HG02981 (cell line): ENCODE measurements around the gene PTPRS.
"Not testable (repeated sequence)": the region's sequence is repeated elsewhere in the genome, so short reads cannot be mapped to it uniquely, and the experiment has no call there.

Experiments
- ATAC-seq: cut with Tn5 transposase; IDR thresholded peaks from one replicate; pipeline ENCODE4 v1.9.1; 2021; ENCODE audit warnings: mild to moderate bottlenecking, moderate library complexity; ENCODE audit not compliant: unreplicated experiment

Gene PTPRS

DNA sequence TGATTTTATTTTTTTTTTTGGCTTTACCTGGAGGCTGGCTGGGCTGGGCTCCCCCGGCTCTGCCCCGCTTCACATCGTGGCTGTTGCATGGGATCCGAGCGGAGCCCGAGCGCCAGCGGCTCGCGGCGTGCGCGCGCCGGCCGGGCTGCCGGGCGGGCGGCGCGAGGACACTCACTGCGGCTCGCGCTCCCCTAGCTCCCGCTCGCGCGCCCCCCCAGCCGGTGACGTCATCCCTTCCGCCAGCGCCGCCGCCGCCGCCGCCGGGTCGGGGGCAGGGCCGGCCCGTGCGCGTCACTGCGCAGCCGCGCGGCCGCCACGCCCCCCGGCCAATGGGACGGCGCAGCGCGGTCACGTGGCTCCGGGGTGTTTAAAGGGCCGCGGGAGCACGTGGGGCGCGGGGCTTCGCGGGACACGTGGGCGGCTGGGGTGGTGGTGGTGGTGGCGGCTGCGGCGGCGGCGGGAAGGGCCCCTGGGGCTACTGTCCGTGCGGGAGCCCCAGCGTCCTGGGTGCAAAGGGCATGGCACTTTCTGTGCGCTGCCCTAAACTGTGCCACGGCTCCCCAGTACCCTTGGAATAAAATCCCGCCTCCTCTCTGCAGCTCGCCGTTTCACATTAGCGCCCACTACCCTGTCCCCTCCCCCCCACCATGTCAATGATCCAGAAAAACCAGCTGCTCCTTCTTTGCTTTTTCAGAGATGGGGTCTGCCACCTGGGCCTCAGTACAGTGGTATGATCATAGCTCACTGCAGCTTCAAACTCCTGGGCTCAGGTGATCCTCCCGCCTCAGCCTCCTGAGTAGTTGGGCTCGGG, at the start of gene PTPRS:
Gene PTPRS, minus strand, starts transcription at position 176 of the 811 bp plus-strand sequence. CDS start 54,672 bp downstream, outside the sequence.
- ATAC-seq: no peak

DNA sequence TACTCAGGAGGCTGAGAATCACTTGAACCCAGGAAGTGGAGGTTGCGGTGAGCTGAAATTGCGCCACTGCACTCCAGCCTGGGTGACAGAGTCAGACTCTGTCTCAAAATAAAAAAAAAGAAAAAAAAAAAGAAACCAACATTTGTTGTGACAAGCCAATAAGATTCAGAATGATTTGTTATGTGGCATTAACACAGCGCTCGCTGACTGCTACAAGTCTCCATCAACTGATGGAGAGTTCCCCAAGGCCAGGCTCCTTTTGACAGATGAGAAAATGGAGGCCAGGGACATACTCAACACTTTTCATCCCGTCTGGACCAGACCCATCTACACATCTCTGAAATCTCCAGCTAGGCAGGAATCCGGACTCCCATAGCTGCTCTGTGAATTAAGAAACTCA, 48.7 kb upstream of the PTPRS start:
- ATAC-seq: no peak

DNA sequence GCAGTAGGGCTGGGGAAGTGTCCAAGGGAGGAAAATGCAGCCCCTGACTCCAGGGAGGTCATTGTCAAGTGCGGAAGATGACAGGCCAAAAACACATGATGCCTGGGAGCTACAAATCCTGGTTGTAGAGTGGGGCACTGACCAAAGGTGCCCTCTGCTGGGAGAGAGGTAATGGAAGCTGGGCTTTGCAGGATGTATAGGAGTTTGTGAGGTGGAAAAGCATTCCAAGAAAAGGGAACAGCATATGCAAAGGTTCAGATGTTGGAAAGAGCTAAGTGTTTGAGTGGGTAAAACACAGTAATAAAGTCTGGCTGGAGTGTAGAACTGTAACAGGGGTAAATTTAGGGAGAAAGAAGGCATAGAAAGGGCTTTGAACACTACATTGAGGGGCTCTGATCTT, 46.9 kb upstream of the PTPRS start:
- no peak for ATAC-seq

DNA sequence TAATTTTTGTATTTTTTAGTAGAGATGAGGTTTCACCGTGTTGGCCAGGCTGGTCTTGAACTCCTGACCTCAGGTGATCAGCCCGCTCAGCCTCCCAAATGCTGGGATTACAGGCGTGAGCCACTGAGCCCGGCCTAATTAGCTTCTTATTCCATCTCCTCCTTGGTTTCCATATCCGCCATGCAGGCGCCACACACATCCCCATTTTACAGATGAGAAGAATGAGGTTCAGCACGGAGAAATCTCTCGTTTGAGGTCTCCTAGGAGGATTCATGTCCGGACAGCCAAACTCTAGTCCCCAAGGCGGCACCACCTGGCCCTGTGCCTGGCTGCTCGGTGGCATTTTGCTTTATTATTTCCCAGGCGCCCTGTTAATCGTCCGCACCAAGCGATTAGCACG, 46.2 kb upstream of the PTPRS start:
- no peak for ATAC-seq

DNA sequence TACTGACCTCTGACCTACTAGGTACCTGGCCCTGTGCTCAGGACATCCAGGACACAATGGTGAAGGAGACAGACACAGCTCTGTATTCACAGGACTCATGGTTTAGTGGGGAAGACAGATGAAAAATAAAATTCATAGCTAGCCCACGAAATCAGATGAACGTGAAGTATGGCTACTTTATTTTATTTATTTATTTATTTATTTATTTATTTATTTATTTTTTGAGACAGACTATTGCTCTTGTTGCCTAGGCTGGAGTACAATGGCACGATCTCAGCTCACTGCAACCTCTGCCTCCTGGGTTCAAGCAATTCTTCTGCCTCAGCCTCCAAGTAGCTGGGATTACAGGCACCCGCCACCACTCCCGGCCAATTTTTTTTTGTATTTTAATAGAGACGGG, 40.6 kb upstream of the PTPRS start:
- not testable (repeated sequence) for ATAC-seq

DNA sequence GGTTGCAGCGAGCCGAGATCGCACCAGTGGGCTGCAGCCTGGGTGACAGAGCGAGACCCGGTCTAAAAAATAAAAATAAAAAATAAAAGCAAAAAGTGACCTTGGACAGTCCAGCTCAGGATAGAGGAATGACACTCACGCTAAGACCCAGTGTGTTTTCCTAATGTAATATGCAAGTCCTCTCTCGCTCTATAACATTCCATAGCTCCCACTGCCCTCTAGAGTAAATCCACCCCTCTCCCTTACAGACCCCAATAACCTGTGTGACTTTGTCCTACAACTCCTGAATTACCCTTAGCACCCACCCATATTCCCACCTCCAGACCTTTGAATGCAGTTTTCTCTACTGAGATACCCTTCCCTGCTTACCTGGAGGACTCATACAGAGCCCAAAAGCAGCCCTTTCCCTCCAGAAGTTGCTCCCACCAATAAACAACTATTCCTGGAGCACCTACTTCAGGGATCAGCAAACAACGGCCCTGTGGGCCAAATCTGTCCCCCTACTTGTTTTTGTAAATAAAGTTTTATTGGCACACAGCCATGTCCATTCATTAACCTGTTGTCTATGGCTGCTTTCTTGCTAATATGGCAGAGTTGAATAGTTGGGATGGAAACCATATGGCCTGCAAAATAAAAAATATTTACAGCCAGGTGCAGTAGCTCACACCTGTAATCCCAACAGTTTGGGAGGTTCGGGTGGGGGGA, 39.8 kb upstream of the PTPRS start:
- ATAC-seq: no peak

DNA sequence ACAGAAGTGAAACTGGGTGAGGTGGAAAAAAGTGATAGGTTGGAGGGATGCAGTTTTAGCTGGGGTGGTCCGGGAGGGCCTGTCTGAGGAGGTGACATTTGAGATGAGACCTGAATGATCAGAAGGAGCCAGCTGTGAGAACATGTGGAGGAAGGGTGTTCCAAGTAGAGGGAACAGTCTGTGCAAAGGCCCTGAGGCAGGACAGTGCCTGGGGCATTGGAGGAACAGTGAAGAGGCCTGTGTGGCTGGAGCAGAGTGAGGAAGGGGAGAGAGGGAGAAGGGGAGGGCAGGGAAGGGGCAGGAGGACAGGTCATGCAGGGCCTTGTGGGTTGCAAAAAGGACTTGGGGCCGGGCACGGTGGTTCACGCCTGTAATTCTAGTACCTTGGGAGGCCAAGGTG, 36.3 kb upstream of the PTPRS start:
- ATAC-seq: no peak

DNA sequence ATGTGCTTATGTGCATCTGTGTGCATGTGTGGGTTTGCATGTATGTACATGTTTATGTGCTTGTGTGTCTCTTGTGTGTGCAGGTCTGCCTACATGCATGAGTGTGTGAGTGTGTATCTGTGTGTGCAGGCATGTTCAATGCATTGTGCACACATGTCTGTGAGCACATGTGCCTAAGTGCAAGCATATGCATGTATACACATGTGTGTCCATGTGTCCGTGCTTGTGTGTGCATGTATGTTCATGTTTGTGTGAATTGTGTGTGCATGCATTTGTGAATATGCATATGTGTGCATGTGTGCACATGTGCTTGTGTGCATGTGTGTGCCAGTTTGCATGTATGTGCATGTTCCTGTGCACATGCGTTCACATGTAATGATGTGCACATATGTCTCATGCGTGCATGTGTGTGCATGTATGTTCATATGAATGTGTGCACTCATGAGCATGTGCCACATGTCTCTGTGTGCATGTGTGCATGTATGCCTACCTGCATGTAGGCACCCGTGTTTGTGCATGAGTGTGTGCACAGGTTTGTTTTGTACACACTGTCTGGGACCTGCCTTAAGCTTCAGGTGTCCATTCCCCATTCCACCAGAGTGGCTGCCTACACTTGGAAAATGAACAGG, 32.1 kb upstream of the PTPRS start:
- no peak for ATAC-seq

DNA sequence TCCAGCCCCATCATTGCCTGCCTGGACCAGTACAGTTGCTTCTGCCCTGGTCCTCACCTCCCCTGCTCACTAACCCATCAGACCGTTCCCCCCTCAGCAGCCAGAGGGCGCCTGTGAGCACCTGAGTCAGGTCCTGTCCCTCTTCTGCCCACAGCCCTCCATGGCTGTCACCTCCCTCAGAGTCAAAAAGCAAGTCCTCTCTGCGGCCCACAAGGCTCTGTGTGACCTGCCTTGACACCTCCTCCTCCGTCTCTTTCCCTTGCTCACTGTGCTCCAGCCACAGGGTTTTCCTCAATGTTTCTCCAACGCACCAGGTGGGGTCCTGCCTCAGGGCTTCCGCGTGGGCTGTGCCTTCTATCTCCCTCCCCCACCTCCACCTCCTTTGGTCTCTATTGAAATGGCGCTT, 29.4 kb upstream of the PTPRS start:
- no peak for ATAC-seq

DNA sequence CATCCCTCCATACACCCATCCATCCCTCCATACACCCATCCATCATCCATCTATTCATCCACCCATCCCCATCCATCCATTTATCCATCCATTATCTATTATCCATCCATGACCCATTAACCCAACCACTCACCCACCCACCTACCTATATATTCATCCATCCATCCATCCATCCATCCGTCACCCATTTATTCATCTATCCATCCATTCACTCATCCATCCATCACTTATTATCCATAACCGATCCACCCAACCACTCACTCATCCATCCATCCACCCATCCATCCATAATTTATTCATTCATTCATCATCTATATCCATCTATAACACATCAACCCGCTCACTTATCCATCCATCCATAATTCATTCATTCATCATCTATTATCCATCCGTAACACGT, 28.7 kb upstream of the PTPRS start:
- ATAC-seq: no peak

DNA sequence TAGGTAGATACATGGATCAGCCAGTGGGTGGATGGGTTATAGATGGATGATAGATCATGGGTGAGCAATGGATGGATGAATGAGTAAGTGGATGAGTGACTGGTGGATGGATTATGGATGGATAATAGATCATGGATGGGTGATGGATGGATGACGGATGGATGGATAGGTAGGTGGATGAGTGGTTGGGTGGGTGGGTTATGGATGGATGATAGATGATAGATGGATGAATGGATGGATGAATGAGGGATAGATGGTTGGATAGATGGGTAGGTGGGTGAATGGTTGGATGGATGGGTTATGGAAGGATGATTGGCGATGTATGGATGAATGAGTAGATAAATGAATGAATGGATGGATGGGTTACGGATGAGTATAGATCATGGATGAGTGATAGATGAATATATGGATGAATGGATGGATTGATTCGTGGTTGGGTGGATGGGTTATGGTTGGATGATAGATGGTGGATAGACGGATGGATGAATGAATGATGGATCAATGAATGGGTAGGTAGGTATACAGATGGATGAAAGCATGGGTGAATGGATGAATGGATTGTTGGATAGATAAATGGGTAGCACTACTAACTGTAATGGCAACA, 27.0 kb upstream of the PTPRS start:
- ATAC-seq: no peak

DNA sequence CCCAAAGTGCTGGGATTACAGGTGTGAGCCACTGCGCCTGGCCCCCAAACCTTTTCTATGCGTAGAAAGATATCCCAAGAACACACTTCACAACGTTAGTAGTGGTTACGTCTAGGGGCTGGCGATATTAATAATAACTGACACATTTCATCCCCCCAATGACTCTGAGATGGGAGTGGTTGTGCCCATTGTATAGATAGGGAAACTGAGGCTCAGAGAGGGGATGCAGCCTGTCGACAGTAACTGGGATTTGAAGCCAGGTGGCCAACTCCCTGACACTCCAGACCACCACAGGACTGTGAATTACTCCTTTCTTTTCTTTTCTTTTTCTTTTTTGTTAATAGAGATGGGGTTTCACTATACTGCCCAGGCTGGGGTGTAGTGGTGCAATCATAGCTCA, 25.3 kb upstream of the PTPRS start:
- no peak for ATAC-seq

DNA sequence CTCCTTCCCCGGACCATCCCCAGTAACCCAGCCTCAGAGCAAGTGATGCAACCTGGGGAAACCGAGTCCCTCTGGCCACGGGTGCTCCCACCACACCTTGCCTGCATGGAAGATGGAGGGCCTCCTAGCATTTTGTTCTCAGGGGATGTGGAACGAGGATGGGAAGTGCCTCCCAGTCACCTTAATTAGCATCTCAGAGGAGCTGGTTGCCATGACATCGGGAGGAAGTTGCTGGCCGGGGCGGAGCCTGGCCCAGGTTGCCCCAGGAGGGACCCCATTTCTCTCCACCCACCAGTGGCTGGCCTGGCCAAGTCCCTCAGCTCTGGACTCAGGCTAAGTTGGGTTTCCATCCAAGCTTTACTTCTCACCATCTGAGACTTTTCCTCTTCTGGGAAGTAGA, 24.1 kb upstream of the PTPRS start:
- no peak for ATAC-seq

DNA sequence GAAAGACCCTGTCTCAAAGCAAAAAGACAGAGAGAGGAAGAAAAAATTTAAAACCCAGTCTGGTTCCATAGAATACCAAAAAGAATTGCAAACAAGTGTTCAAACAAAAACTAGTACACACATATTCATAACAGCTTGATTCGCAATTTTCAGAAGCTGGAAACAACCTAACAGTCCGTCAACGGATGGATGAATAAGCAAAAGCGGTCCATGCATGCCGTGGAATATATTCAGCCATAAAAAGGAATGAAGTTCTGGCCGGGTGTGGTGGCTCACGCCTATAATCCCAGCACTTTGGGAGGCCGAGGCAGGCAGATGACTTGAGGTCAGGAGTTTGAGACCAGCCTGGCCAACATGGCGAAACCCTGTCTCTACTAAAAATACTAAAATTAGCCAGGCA, 21.2 kb upstream of the PTPRS start:
- not testable (repeated sequence) for ATAC-seq

DNA sequence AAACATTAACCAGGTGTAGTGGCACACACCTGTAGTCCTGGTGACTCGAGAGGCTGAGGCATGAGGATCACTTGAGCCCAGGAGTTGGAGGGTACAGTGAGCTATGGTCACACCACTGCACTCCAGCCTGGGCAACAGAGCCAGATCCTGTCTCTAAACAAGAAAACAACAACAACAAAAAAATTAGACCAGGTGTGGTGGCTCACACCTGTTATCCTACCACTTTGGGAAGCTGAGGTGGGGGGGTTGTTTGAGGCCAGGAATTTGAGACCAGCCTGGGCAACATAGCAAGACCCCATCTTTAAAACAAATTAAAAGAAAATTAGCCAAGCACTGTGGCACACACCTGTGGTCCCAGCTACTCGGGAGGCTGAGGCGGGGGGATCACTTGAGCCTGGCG, 20.8 kb upstream of the PTPRS start:
- no peak for ATAC-seq

DNA sequence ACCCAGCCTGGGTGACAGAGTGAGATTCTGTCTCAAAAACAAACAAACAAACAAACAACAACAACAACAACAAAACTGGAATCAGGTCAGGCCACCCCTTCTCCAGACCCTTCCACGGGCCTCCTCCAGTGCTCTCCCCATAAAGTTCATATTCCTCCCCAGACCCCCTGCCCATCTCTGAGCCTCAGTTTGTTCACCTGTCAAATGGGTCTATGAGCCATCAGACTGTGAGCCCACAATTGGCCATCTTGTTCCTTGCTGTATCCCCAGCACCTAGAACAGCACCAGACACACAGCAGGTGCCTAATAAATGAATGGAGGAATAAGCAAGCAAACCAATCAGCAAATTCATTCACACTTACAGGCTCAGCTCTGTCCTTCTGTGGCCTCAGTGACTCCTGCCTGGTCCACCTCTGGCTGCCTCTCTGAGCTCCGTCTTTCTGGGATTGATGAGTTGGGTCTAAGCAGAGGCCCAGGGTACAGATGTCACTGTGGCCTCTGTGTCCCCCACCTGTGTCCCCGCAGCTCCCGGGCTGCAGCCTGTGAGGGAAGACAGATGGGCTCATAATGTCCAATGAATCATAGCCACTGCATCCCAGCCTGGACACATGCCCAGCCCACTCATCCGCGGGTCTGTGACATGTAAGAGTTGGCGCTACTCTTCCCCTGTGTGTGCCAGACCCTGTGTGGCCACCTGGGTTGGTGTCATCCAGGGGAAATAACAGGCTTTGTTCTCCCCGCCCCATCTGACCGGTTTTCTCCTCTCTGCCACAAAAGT, 19.6 kb upstream of the PTPRS start:
- ATAC-seq: no peak

DNA sequence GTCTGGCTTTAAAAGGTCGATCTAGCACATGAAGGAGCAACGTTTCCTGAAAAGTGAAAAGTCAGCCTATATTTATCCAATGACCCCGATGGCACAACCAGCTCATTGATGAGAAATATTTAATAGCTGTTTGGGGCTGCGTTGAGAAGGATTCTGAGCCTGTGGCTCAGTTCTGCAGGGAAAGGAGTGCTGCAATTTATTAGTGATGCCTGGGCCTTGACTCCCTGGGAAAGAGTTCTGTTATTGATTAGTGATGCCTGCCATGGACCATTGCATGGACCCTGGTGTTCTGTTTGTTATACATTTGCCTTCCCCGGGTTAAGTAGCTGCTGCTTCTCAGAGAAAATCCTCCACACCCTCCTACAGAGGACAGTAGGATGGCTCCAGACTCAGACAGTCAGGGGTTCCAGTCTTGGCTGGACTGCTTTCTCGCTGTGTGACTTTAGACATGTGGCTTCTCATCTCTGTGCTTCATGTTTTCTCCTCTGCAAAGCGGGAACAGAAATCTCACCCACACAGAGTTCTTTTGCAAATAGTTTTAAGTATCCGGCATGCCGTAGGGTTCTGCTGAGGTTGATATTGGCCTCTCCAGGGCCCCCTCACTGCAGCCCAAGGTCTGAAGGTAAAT, 17.7 kb upstream of the PTPRS start:
- no peak for ATAC-seq

DNA sequence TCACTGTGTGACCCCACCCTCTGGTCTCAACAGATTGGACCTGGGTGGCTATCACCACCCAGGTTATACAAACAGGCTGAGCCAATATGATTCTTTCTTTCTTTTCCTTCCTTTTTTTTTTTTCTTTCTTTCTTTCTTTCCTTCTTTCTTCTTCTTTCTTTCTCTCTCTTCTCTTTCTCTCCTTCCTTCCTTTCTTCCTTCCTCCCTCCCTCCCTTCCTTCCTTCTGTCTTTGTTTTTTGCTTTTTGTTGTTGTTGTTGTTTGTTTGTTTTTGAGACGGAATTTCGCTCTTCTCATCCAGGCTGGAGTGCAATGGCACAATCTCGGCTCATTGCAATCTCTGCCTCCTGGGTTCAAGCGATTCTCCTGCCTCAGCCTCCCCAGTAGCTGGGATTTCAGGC, 17.0 kb upstream of the PTPRS start:
- ATAC-seq: no peak

DNA sequence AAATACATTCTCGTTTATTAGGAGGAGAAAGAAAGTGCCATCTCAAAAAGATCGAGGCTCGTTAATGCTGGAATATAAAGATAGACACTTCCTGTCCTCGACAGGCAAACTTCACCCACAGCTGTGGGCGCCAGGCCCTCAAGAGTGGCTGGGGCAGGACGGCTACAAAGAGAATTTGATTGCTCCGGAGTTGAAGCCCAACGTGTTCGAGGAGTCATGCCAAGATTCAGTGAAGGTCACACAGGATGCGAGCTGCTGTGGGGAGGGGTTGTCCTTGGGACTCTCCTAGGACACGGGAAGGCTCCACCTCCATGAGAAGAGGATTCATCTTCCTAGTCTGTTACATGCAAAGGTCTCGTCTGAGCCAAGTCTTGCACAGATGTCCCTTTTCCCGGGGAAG, 16.3 kb upstream of the PTPRS start:
- ATAC-seq: no peak

DNA sequence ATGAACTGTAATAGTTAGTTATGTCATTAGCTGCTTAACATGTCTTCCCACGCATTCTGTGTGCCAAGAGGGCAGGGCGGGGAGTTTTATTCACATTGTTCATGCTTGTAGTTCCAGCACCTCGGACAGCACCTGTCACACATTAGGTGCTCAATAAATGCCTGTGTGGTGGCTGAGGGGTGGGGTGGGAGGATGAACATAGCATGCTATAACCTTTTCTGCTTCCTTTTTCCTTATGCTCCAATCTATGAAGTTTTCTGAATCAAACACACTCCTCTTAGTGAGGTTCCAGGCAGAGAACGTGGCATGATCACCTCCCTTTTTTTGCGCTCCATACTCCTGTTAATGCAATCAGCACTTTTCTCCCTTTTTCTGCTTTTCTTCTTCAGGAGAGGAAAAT, 15.8 kb upstream of the PTPRS start:
- no peak for ATAC-seq
